Testis (tissue), 3 donors: ENCODE data around the gene E2F6. TPM values are rescaled to one million over a fixed set of nuclear protein-coding genes. Genes with fewer than 3 reads are reported as not detected.

Source experiments
- DNase-seq: peaks from one replicate; pipeline ENCODE4 v3.0.0-alpha.2; 2019
- H3K27ac ChIP-seq, 2 donors: fragments of 200-600 bp; sonication (generic); one replicate each; pipeline ENCODE4 v1.5.1; 2019
- H3K27me3 ChIP-seq: fragments of 200-600 bp; sonication (generic); one replicate; pipeline ENCODE4 v1.5.1; 2019
- H3K36me3 ChIP-seq: fragments of 200-600 bp; sonication (generic); one replicate; pipeline ENCODE4 v1.5.1; 2017; ENCODE audit warnings: low read depth; ENCODE audit errors: missing control alignments
- H3K4me1 ChIP-seq: fragments of 200-600 bp; sonication (generic); one replicate; pipeline ENCODE4 v1.5.1; 2019
- H3K4me3 ChIP-seq, 2 donors: fragments of 200-600 bp; sonication (generic); one replicate each; pipeline ENCODE4 v1.5.1; 2017 to 2019
- H3K9me3 ChIP-seq: fragments of 200-600 bp; sonication (generic); one replicate; pipeline ENCODE4 v1.5.1; 2017
- POLR2A ChIP-seq: fragments of 450-650 bp; IDR thresholded peaks from one replicate; pipeline ENCODE4 v1.6.1; 2017; ENCODE audit warnings: antibody characterized with exemption, mild to moderate bottlenecking, moderate library complexity
- WGBS, 2 donors: methylation state at CpG; one replicate each; pipeline ENCODE4 v1.1.5; 2018; 5-methylcytosine and 5-hydroxymethylcytosine counted together
- intact Hi-C: fragments of 100-400 bp; cut with DNase I; formaldehyde crosslinking; loops from one replicate; pipeline ENCODE4 v1.15.1; 2023; ENCODE audit warnings: low total_unique reads
- polyA plus RNA-seq: library from polyadenylated mRNA; stranded (reverse); fragments of 350-450 nt; fragmentation: Illumina TruSeq; extraction: RNeasy Lipid Tissue Mini Kit (QIAGEN cat#74804); gene quantifications from one replicate; pipeline ENCODE4 v1.2.3, GENCODE V29; 2014; ENCODE audit warnings: low read depth, low replicate concordance; ENCODE audit not compliant: insufficient read depth
- total RNA-seq, 2 donors: library from RNA; depleted of rRNA; stranded (reverse); fragments of >200 nt; gene quantifications; one replicate each; pipeline ENCODE4 v1.2.3, GENCODE V29; 2016
- TF ChIP-seq, protein P1 (sequence below), 3 experiments: fragments of 450-650 bp in 2 of 3; fragments of 200-600 bp in 1 of 3; sonication (generic) in 1 of 3; IDR thresholded peaks; one replicate each; pipeline ENCODE4 v1.5.1; 2016 to 2019; ENCODE audit warnings: antibody characterized with exemption in 3 of 3, mild to moderate bottlenecking in 2 of 3, moderate library complexity in 1 of 3

E2F6 gene
- total and polyA plus RNA-seq, 3 donors from 2014 or later: 15.7 to 24.3 (median 20.2) TPM

DNA sequence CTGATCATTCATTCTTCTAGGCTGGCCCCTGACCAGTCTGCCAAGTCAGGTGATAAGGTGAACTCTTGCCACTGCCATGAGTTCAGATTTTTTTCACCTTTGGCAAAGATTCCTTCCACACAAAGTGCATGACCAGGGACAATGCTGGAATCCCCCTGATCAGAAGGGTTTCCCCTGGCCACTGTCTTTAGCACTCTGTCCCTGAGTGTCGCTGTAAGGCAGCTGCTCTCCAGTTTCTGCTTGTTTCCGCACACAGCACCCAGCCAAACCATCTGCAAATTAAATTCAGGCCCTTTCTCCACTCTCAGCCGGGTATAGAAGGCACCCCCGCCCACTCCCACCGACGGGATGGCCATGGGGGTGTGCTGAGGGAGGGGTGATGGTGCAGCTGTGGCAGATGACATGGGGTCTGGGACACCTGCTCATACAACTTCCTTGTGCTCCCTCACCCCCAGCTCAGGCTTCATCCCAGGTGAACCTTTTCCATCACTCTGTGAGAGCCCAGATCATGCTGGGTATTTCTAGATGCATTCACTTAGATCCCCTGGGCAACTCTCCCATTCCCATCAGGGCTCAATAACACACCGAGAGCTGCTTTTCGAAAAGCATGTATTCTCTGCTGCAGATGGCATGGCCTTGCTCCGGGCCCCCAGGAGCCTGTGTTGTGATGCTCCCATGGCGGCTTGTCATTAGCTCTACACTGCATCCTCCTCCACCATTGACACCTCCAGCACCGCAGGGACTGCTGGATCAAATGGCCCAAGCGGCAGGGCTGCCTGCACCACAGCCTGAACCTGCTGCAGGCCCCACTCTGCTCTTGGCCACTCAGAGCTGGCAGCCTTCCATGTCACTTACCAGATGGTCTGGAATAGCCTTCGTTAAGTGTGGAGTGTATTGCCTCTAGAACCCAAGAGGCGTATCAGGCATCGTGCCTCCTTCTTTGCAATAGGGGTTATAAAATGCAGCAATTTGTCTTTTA, 69.2 kb downstream of the E2F6 start:
- no peak for TF ChIP-seq POLR2A
- TF ChIP-seq, protein P1, sequence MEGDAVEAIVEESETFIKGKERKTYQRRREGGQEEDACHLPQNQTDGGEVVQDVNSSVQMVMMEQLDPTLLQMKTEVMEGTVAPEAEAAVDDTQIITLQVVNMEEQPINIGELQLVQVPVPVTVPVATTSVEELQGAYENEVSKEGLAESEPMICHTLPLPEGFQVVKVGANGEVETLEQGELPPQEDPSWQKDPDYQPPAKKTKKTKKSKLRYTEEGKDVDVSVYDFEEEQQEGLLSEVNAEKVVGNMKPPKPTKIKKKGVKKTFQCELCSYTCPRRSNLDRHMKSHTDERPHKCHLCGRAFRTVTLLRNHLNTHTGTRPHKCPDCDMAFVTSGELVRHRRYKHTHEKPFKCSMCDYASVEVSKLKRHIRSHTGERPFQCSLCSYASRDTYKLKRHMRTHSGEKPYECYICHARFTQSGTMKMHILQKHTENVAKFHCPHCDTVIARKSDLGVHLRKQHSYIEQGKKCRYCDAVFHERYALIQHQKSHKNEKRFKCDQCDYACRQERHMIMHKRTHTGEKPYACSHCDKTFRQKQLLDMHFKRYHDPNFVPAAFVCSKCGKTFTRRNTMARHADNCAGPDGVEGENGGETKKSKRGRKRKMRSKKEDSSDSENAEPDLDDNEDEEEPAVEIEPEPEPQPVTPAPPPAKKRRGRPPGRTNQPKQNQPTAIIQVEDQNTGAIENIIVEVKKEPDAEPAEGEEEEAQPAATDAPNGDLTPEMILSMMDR (IDR thresholded peaks at IDR 0.05): no peak
- H3K4me1 ChIP-seq: no peaks in the 10 kb centered on the region
- no peaks in the 10 kb centered on the region for H3K27me3 ChIP-seq
- no peak for DNase-seq
- 83 to 89% methylated on average over 14 to 15 of the region's 15 CpGs for WGBS, 2 donors
- intact Hi-C loops: no loop called here
- H3K36me3 ChIP-seq: no peaks in the 10 kb centered on the region
- no peak overlapping the region for H3K4me3 ChIP-seq
- no peak overlapping the region for H3K27ac ChIP-seq
- H3K9me3 ChIP-seq: no peaks in the 10 kb centered on the region

- no peaks in the 10 kb centered on the region for H3K27me3 ChIP-seq
- DNase-seq: no peak
- H3K36me3 ChIP-seq: no peaks in the 10 kb centered on the region
- 89 to 93% methylated on average over 8 of the region's 8 CpGs for WGBS, 2 donors
- no peaks in the 10 kb centered on the region for H3K9me3 ChIP-seq
- intact Hi-C loops: no loop called here
- H3K4me1 ChIP-seq: no peaks in the 10 kb centered on the region
- no peak overlapping the region for H3K27ac ChIP-seq
- H3K4me3 ChIP-seq: no peak overlapping the region
- TF ChIP-seq POLR2A: no peak
- TF ChIP-seq, protein P1 (IDR thresholded peaks at IDR 0.05): no peak
Measured at GRCh38 chr2:11396021-11396420, 69.9 kb downstream of the E2F6 start.

- TF ChIP-seq, protein P1 (IDR thresholded peaks at IDR 0.05): no peak
- TF ChIP-seq POLR2A: no peak
- 71 to 74% methylated on average over 10 to 11 of the region's 11 CpGs for WGBS, 2 donors
- no peaks in the 10 kb centered on the region for H3K36me3 ChIP-seq
- no peak overlapping the region for H3K27ac ChIP-seq
- no peak overlapping the region for H3K4me3 ChIP-seq
- H3K27me3 ChIP-seq: no peaks in the 10 kb centered on the region
- no peaks in the 10 kb centered on the region for H3K4me1 ChIP-seq
- intact Hi-C loops: no loop called here
- no peak for DNase-seq
- no peaks in the 10 kb centered on the region for H3K9me3 ChIP-seq
Measured at GRCh38 chr2:11395389-11395788, 70.6 kb downstream of the E2F6 start.

Other genes with a start within 250 kb of the E2F6 start
- 10 to 100 TPM; 31.3 to 33.7 TPM for gene ROCK2, start 121.5 kb downstream of the E2F6 start, total RNA-seq
- gene ROCK2, start 121.5 kb downstream of the E2F6 start, polyA plus RNA-seq: 4.6 TPM
- 100 to 1,000 TPM in 1 of 2 donors, 10 to 100 TPM in 1; 91.0 to 136 TPM for gene GREB1, start 67.9 kb upstream of the E2F6 start, total RNA-seq
- 29.8 TPM for gene GREB1, start 67.9 kb upstream of the E2F6 start, polyA plus RNA-seq
- under 1 TPM; 0.47 to 0.68 TPM for gene NTSR2, start 204.0 kb upstream of the E2F6 start, total RNA-seq
- not detected for gene NTSR2, start 204.0 kb upstream of the E2F6 start, polyA plus RNA-seq